NCI-H1048 (cell line): Measurements from ENCODE around the gene NPY5R.

Experiments used
- DNase-seq: peaks from one replicate; lab custom pipeline; 2025; lab: John Stamatoyannopoulos, UW

The NPY5R gene

GRCh38 chr4:163385466-163385865 is 41.8 kb downstream of the NPY5R start:
- DNase-seq: no peak

DNA sequence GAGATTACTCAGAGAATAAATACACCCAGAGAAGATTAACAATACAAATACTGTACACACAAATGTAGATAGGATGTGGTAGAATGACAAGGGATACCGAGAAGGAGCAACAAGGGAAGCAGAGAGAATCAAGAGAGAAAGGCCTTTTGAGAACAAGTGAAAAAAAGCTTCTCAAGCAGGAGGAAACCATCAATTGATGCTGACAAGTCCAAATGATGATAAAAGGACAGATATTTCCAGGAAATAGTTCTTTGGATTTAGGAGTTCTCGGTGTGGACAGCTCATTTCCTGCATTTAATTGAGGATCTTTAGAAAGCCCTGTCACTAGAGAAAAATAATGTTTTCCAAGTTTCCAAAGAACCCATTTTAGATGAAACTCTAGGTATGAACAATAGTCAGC is 48.1 kb downstream of the NPY5R start:
- no peak for DNase-seq

GRCh38 chr4:163392328-163392727 is 48.6 kb downstream of the NPY5R start:
- no peak for DNase-seq

- DNase-seq: no peak
These were observed 49.8 kb downstream of the NPY5R start for GRCh38 chr4:163393471-163393870.

DNA sequence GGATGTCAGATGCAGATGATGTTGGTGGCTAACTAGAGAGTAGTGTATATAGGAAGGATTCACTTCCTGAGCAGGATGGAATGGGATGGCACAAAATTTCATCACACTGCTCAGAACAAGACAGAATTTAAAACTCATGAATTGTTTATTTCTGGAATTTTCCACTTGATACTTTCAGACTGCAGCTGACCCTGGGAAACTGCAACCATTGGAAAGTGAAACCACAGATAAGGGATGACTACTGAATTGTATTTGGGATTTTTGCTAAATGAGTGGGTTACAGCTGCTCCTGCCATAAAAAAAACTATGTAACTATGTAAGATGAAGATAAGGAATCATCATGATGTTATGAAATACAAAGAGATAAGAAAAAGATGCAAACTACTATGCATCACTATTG is 51.4 kb downstream of the NPY5R start:
- DNase-seq: no peak

DNA sequence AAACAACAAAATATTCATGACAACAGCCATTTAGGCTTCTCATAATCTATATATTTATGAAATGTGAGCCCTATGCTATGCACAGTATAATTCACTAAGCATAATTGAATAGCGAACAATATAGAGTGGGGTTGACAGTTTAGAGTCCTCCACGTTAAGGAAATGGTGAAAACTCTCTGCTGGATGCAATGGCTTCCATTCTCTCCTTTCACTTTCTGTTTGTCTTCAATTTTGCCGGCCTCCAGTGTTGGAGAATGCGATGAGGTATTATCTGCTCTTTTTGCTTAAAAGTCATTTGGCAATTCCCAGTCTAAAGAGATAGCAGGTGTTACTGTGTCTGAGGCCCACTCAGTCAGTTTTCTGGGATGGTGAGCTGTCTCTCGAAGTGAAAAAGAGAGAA is 52.1 kb downstream of the NPY5R start:
- no peak for DNase-seq

DNA sequence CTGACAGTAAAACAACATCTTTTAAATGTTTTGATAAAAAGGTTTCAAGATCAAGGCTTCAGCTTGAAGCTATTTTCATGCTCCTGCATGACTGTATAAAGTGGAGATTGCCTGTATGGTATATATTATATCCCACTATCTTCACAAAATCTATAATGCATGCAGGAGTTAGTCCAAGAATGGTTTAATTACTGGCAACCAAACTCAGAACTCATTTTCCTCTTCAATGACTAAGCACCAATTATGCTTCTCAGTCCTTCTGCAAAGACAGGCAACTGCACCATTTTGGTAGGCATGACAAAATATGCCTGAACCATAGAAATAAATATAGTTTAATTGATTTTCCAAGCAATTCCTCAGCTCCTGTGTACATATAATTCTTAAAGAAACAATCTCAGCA is 54.5 kb downstream of the NPY5R start:
- DNase-seq: no peak

- DNase-seq: no peak
These were observed 57.2 kb downstream of the NPY5R start for GRCh38 chr4:163400911-163401310.
